Loucy (cell line): ENCODE results near the gene PAM.

ENCODE experiments used
- CTCF ChIP-seq: fragments of 200-600 bp; sonication (generic); conservative IDR thresholded peaks from 2 replicates; pipeline ENCODE4 v1.5.1; 2014; ENCODE audit warnings: mild to moderate bottlenecking, antibody characterized with exemption, low read length
- EZH2phosphoT487 ChIP-seq: fragments of 200-600 bp; IDR thresholded peaks from 2 replicates; pipeline ENCODE4 v1.6.1; 2018; ENCODE audit warnings: antibody characterized with exemption, mild to moderate bottlenecking, moderate library complexity, borderline replicate concordance

DNA sequence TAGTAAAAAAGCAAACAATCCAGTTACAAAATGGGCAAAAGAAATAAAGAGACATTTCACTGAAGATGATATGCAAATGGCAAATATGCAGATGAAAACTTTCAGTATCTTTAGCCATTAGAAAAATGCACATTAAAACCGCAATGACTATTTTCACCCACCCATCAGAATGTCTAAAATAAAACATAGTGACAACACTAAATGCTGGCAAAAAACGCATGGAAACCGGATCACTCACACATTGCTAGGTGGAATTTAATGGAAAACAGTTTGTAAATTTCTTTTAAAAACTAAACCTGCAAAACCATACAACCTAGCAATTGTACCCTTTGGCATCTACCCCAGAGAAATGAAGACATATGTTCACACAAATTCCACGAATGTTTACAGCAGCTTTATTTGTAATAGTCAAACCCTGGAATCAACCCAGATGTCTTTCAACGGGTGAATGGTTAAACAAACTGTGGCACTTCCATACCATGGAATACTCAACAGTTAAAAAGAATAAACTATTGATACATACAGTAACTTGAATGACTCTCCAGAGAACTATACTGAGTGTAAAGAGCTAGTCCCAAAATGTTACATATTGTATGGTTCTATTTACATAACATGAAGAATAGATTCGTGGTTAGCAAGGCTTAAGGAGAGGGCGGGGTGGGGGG is 17.2 kb upstream of the PAM start:
- TF ChIP-seq CTCF (no peak), EZH2phosphoT487 (no peak)
